ENCODE data around the gene KRTAP5-7.

Gene KRTAP5-7

GRCh38 chr11:71542382-71542781 lies 15.3 kb downstream of the KRTAP5-7 start:
- Histone ChIP-seq H3K27ac (peak overlapping the region; percentile 81; the same call in 1 of the 2 replicates), H3K4me2 (peak overlapping the region; percentile 92), H3K4me1 (peaks cover 73% of the 10 kb centered on the region), H3K9ac (no peak overlapping the region), H3K36me3 (no peaks in the 10 kb centered on the region), H3K4me3 (no peak overlapping the region), H4K20me1 (no peaks in the 10 kb centered on the region), H3K9me3 (peaks cover 41% of the 10 kb centered on the region), H3K27me3 (no peaks in the 10 kb centered on the region)
- no peak for TF ChIP-seq Cebpa-rat (IDR thresholded peaks at IDR 0.05)

- H3K4me3 ChIP-seq = peak overlapping the region; percentile 38
- peaks cover 41% of the 10 kb centered on the region for H3K9me3 ChIP-seq
- H3K27me3 ChIP-seq = no peaks in the 10 kb centered on the region
- no peaks in the 10 kb centered on the region for H4K20me1 ChIP-seq
- H3K4me2 ChIP-seq = peak overlapping the region; percentile 92
- peak overlapping the region; percentile 81 for H3K27ac ChIP-seq
- H3K4me1 ChIP-seq = peaks cover 73% of the 10 kb centered on the region
- no peak for TF ChIP-seq Cebpa-rat (IDR thresholded peaks at IDR 0.05)
- H3K9ac ChIP-seq = peak overlapping the region; percentile 69
- no peaks in the 10 kb centered on the region for H3K36me3 ChIP-seq
Observed at GRCh38 chr11:71542879-71543777, 16.1 kb downstream of the KRTAP5-7 start.

- Histone ChIP-seq H3K4me3 (peak overlapping the region; percentile 38), H3K4me1 (peaks cover 73% of the 10 kb centered on the region), H3K36me3 (no peaks in the 10 kb centered on the region), H3K27ac (peak overlapping the region; percentile 81), H3K9me3 (peaks cover 41% of the 10 kb centered on the region), H4K20me1 (no peaks in the 10 kb centered on the region), H3K27me3 (no peaks in the 10 kb centered on the region), H3K9ac (peak overlapping the region; percentile 69; the same call in 1 of the 2 replicates), H3K4me2 (peak overlapping the region; percentile 92)
- TF ChIP-seq Cebpa-rat (IDR thresholded peaks at IDR 0.05) = no peak
Observed at GRCh38 chr11:71543866-71544265, 16.8 kb downstream of the KRTAP5-7 start.

DNA sequence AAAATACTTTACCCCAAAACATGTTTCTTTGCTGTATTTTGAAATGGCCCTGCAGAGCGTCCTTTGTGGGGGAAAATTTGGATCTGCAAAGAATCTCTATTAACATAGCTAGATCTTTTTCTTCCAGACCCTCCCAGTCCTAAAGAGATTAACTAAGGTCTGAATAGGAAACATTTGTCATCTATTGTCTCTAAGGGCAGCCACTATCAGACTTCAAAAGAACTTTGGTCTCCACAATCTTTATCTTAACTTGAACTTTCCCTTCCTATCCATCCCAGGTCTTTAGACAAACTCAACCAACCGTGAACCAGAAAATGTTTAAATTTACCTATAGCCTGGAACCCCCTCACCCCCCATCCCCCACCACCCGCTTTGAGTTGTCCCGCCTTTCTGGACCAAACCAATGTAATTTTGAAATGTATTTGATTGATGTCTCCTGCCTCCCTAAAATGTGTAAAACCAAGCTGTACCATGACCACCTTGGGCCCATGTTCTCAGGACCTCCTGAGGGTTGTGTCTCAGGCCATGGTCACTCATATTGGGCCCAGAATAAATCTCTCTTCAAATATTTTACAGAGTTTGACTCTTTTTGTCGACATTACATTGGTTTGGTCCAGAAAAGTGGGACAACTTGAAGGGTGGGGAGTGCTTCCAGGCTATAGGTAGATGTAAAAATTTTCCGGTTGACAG lies 17.6 kb downstream of the KRTAP5-7 start:
- Histone ChIP-seq H3K4me2 (peak overlapping the region; percentile 92), H3K4me3 (no peak overlapping the region), H3K4me1 (peaks cover 77% of the 10 kb centered on the region), H3K36me3 (no peaks in the 10 kb centered on the region), H3K9ac (no peak overlapping the region), H3K9me3 (peaks cover 40% of the 10 kb centered on the region), H3K27ac (peak overlapping the region; percentile 81), H4K20me1 (no peaks in the 10 kb centered on the region), H3K27me3 (no peaks in the 10 kb centered on the region)
- no peak for TF ChIP-seq Cebpa-rat (IDR thresholded peaks at IDR 0.05)

GRCh38 chr11:71545405-71545966 lies 18.4 kb downstream of the KRTAP5-7 start:
- no peak overlapping the region for H3K9ac ChIP-seq
- no peak for TF ChIP-seq Cebpa-rat (IDR thresholded peaks at IDR 0.05)
- H3K27me3 ChIP-seq = no peaks in the 10 kb centered on the region
- H3K27ac ChIP-seq = peak overlapping the region; percentile 38; the same call in 1 of the 2 replicates
- no peaks in the 10 kb centered on the region for H4K20me1 ChIP-seq
- H3K4me2 ChIP-seq = peak overlapping the region; percentile 92
- no peaks in the 10 kb centered on the region for H3K36me3 ChIP-seq
- no peak overlapping the region for H3K4me3 ChIP-seq
- peaks cover 77% of the 10 kb centered on the region for H3K4me1 ChIP-seq
- peaks cover 31% of the 10 kb centered on the region for H3K9me3 ChIP-seq

DNA sequence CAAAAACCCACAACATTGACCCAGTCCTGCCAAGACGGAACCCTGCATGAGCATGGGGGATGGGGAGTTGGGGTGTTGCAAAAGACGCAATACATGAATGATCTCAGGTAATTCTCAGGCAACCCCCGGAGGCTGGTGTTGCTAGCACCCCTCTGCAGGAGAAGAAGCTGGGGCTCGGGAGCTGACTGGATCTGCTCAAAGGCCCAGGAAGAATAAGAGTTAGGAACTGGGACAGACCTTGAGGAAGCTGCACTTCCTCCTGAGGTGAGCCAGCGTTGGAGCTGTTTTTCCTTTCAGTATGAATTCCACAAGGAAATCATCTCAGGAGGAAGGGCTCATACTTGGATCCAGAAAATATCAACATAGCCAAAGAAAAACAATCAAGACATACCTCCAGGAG lies 21.1 kb downstream of the KRTAP5-7 start, which contains the start of gene KRTAP5-9:
KRTAP5-9 (plus strand) TSS at position 301 of the 400 bp plus-strand sequence. CDS start 238 bp downstream, outside the sequence.
- no peak within 1 kb of the TSS for H3K9ac ChIP-seq
- no peak within 1 kb of the TSS for H3K27ac ChIP-seq
- H3K27me3 ChIP-seq = no peaks in the 10 kb centered on the region
- no peaks in the 10 kb centered on the region for H4K20me1 ChIP-seq
- H3K4me1 ChIP-seq = peaks cover 62% of the 10 kb centered on the region
- no peaks in the 10 kb centered on the region for H3K36me3 ChIP-seq
- no peak within 1 kb of the TSS for H3K4me3 ChIP-seq
- peaks cover 16% of the 10 kb centered on the region for H3K9me3 ChIP-seq
- TF ChIP-seq Cebpa-rat (IDR thresholded peaks at IDR 0.05) = no peak
- peak within 1 kb of the TSS; percentile 69 for H3K4me2 ChIP-seq

DNA sequence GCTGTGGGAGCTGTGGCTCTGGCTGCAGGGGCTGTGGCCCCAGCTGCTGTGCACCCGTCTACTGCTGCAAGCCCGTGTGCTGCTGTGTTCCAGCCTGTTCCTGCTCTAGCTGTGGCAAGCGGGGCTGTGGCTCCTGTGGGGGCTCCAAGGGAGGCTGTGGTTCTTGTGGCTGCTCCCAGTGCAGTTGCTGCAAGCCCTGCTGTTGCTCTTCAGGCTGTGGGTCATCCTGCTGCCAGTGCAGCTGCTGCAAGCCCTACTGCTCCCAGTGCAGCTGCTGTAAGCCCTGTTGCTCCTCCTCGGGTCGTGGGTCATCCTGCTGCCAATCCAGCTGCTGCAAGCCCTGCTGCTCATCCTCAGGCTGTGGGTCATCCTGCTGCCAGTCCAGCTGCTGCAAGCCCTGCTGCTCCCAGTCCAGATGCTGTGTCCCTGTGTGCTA lies 21.7 kb downstream of the KRTAP5-7 start:
- Histone ChIP-seq H3K9ac (no peak overlapping the region), H3K36me3 (no peaks in the 10 kb centered on the region), H3K4me1 (peaks cover 56% of the 10 kb centered on the region), H3K27me3 (no peaks in the 10 kb centered on the region), H3K4me2 (peak overlapping the region; percentile 69), H4K20me1 (no peaks in the 10 kb centered on the region), H3K9me3 (peaks cover 16% of the 10 kb centered on the region), H3K27ac (no peak overlapping the region), H3K4me3 (no peak overlapping the region)
- TF ChIP-seq Cebpa-rat (IDR thresholded peaks at IDR 0.05) = no peak

DNA sequence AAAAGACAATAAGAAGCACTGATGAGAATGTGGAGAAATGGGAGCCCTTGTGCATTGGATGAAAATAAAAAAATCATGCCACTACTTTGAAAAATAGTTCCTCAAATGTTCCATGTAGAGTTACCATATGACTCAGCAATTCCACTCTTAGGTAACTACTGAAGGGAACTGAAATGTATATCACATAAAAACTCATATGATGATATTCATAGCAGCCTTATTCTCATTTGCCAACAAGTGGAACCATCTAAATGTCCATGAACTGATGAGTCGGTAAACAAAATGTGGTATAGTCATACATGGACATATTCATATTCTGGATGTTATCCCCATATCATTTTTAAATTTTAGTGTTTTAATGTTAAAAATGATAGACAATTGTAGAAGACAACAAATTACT lies 24.6 kb downstream of the KRTAP5-7 start:
- Histone ChIP-seq H3K4me1 (peaks cover 29% of the 10 kb centered on the region), H3K27me3 (no peaks in the 10 kb centered on the region), H4K20me1 (no peaks in the 10 kb centered on the region), H3K36me3 (no peaks in the 10 kb centered on the region), H3K4me2 (no peak overlapping the region), H3K4me3 (no peak overlapping the region), H3K9ac (no peak overlapping the region), H3K9me3 (0 out of 2 replicates have a peak, but pooled peaks cover 2% of the 10 kb centered on the region), H3K27ac (no peak overlapping the region)
- no peak for TF ChIP-seq Cebpa-rat (IDR thresholded peaks at IDR 0.05)

GRCh38 chr11:71554996-71555395 lies 27.9 kb downstream of the KRTAP5-7 start:
- no peak overlapping the region for H3K4me2 ChIP-seq
- H3K9me3 ChIP-seq = no peaks in the 10 kb centered on the region
- no peaks in the 10 kb centered on the region for H3K36me3 ChIP-seq
- H3K27me3 ChIP-seq = no peaks in the 10 kb centered on the region
- no peaks in the 10 kb centered on the region for H4K20me1 ChIP-seq
- no peak overlapping the region for H3K9ac ChIP-seq
- 0 out of 2 replicates have a peak, but pooled peaks cover 4% of the 10 kb centered on the region for H3K4me1 ChIP-seq
- TF ChIP-seq Cebpa-rat (IDR thresholded peaks at IDR 0.05) = no peak
- no peak overlapping the region for H3K4me3 ChIP-seq
- H3K27ac ChIP-seq = no peak overlapping the region

All from BLaER1 (cell line).